Measurements from ENCODE around the gene CGRRF1.

GRCh38 chr14:54483846-54484245, 25.9 kb upstream of the CGRRF1 start:
- TF ChIP-seq EZH2phosphoT487 (IDR thresholded peaks at IDR 0.05; ENCODE audit: insufficient read depth, low read depth) (no peak), EZH2 (IDR thresholded peaks at IDR 0.05; ENCODE audit: insufficient read depth, poor library complexity, severe bottlenecking) (no peak)
